OCI-LY3 (cell line): ENCODE measurements around the gene DELE1.
A peak's percentile ranks its signal among the peaks of the same experiment; 100 is the strongest.

Experiments used
- H2AFZ ChIP-seq: fragments of 200-600, 300-600 bp; shearing (Covaris generic); 2 replicates; pipeline ENCODE4 v1.6.0; 2014; ENCODE audit warnings: antibody characterized with exemption, low read depth, low read length
- H3K27ac ChIP-seq: fragments of 200-600, 300-600 bp; sonication (generic); 2 replicates; pipeline ENCODE4 v1.5.1; 2014; ENCODE audit warnings: mild to moderate bottlenecking, low read length, moderate library complexity, mixed read lengths
- H3K27me3 ChIP-seq: fragments of 200-600, 300-600 bp; sonication (generic); 2 replicates; pipeline ENCODE4 v1.6.1; 2014; ENCODE audit warnings: low read depth, low read length, mixed read lengths
- H3K36me3 ChIP-seq: fragments of 200-600, 300-600 bp; sonication (generic); replicated peaks from 2 replicates; pipeline ENCODE3; 2014; ENCODE audit warnings: low read depth, low read length, mixed read lengths
- H3K4me1 ChIP-seq: fragments of 300-600, 200-600 bp; sonication (generic); 2 replicates; pipeline ENCODE4 v1.6.1; 2014; ENCODE audit warnings: low read length, mixed read lengths
- H3K4me2 ChIP-seq: fragments of 200-600, 300-600 bp; sonication (generic); 2 replicates; pipeline ENCODE4 v1.6.1; 2014; ENCODE audit warnings: low read length, mixed read lengths
- H3K4me3 ChIP-seq: fragments of 300-600, 200-600 bp; sonication (generic); 2 replicates; pipeline ENCODE4 v1.5.1; 2014; ENCODE audit warnings: antibody characterized with exemption, mild to moderate bottlenecking, low read length, moderate library complexity
- H3K79me2 ChIP-seq: fragments of 300-600, 200-600 bp; shearing (Covaris generic); 2 replicates; pipeline ENCODE4 v1.6.1; 2014; ENCODE audit warnings: mild to moderate bottlenecking, low read length, mixed read lengths
- H3K9ac ChIP-seq: fragments of 300-600, 200-600 bp; shearing (Covaris generic); 2 replicates; pipeline ENCODE4 v1.6.0; 2014; ENCODE audit warnings: mild to moderate bottlenecking, low read length, moderate library complexity
- H3K9me3 ChIP-seq: fragments of 200-600, 300-600 bp; shearing (Covaris generic); 2 replicates; pipeline ENCODE4 v1.6.1; 2014; ENCODE audit warnings: low read length, mixed read lengths; ENCODE audit not compliant: insufficient read depth
- H4K20me1 ChIP-seq: fragments of 200-600, 300-600 bp; sonication (generic); 2 replicates; pipeline ENCODE4 v1.6.1; 2016; ENCODE audit warnings: low read length, mixed read lengths; ENCODE audit not compliant: insufficient read depth
- EZH2phosphoT487 ChIP-seq: fragments of 200-600 bp; shearing (Covaris generic); IDR thresholded peaks from 2 replicates; pipeline ENCODE4 v1.6.1; 2018; ENCODE audit warnings: antibody characterized with exemption, mixed run types, low read depth
- TF ChIP-seq, protein P1 (sequence below): fragments of 200-600, 300-600 bp; sonication (generic); IDR thresholded peaks from 2 replicates; pipeline ENCODE4 v1.5.1; 2014; ENCODE audit warnings: antibody characterized with exemption, low read length, low read depth

The DELE1 gene

DNA sequence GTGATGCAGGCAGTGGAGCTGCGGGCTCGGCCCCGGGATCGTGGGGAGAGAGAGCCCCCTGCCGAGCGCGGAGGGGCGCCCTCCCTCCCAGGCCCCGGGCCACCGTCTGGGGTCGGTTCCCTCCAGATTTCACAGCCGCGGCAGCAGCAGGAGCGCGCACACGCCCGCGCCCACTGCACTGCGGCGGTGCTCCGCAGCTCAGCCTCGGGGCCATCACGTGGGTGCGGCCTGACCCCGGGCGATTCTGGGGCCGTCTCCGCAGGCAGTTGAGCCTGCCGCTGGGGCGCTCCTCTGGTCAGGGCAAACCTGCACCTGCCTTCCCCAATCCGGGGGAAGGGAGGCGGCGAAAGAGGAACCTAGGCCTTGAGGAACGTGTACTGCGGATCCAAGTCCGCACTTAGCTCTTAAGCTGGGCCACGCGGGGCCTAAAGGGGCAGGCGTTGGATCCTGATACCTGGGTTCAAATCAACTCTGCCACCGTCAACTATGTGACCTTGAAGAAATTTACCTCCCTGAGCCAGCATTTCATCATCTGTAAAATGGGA lies 9.4 kb upstream of the DELE1 start:
- Histone ChIP-seq H3K36me3 (no peaks in the 10 kb centered on the region), H3K27ac (no peak overlapping the region), H3K4me3 (peak overlapping the region; percentile 76), H3K9me3 (no peaks in the 10 kb centered on the region), H3K4me2 (peak overlapping the region; percentile 98), H3K4me1 (peaks cover 42% of the 10 kb centered on the region), H2AFZ (peak overlapping the region; percentile 89), H4K20me1 (no peaks in the 10 kb centered on the region), H3K79me2 (no peaks in the 10 kb centered on the region), H3K9ac (peak overlapping the region; percentile 57), H3K27me3 (peaks cover 4% of the 10 kb centered on the region; the same call in 1 of the 2 replicates)
- TF ChIP-seq, protein P1, sequence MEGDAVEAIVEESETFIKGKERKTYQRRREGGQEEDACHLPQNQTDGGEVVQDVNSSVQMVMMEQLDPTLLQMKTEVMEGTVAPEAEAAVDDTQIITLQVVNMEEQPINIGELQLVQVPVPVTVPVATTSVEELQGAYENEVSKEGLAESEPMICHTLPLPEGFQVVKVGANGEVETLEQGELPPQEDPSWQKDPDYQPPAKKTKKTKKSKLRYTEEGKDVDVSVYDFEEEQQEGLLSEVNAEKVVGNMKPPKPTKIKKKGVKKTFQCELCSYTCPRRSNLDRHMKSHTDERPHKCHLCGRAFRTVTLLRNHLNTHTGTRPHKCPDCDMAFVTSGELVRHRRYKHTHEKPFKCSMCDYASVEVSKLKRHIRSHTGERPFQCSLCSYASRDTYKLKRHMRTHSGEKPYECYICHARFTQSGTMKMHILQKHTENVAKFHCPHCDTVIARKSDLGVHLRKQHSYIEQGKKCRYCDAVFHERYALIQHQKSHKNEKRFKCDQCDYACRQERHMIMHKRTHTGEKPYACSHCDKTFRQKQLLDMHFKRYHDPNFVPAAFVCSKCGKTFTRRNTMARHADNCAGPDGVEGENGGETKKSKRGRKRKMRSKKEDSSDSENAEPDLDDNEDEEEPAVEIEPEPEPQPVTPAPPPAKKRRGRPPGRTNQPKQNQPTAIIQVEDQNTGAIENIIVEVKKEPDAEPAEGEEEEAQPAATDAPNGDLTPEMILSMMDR: peak; percentile 43
- TF ChIP-seq EZH2phosphoT487: no peak

DNA sequence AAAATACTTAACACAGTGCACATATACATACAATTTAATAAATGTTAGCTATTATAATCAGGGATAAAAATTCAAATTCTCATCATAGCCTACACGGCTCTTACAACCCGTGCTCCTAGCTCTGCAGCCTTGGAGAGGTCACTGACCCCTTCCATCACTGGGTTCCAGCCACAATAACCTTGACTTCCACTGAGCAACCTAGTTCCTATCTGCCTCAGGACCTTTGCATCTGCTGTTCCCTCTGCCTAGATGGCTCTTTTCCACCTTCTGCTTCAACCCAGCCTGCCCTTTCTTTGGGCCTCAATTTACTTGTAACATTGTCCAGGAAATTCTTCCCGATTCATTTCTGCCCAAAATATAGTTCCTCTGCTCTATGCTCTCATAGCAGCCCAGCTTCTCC lies 8.9 kb upstream of the DELE1 start:
- Histone ChIP-seq H3K36me3 (no peaks in the 10 kb centered on the region), H3K27ac (no peak overlapping the region), H2AFZ (peak overlapping the region; percentile 89; the same call in 1 of the 2 replicates), H3K9ac (peak overlapping the region; percentile 57; the same call in 1 of the 2 replicates), H4K20me1 (no peaks in the 10 kb centered on the region), H3K4me1 (peaks cover 42% of the 10 kb centered on the region), H3K4me3 (peak overlapping the region; percentile 76), H3K27me3 (peaks cover 4% of the 10 kb centered on the region; the same call in 1 of the 2 replicates), H3K4me2 (peak overlapping the region; percentile 98), H3K79me2 (no peaks in the 10 kb centered on the region), H3K9me3 (no peaks in the 10 kb centered on the region)
- TF ChIP-seq EZH2phosphoT487: no peak
- TF ChIP-seq, protein P1: no peak

DNA sequence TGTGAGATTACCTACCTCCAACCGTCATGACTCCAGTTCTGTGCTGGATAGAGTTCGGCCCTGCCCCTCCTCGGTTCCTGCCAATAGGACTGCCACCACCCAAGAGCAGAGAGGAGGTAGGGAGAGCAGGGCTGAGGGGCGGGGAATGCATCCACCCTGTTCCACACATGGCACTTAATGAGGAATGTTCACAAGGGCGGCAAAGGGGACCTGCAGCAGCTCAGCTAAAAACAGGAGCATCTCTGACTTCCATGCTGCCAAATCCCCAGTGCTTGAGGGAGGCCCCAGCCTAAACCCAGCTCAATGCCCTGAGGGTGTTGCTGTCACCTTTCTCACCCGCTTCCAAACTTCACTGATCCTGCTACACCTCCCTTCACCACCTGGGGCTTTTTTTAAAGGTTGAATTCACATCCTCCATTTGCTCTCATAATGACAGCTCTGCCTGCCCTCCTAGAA lies 7.8 kb upstream of the DELE1 start:
- peaks cover 42% of the 10 kb centered on the region for H3K4me1 ChIP-seq
- H3K36me3 ChIP-seq: no peaks in the 10 kb centered on the region
- H4K20me1 ChIP-seq: no peaks in the 10 kb centered on the region
- H3K9me3 ChIP-seq: no peaks in the 10 kb centered on the region
- H3K4me2 ChIP-seq: peak overlapping the region; percentile 69
- H3K9ac ChIP-seq: peak overlapping the region; percentile 39; the same call in 1 of the 2 replicates
- H3K27me3 ChIP-seq: peaks cover 4% of the 10 kb centered on the region; the same call in 1 of the 2 replicates
- no peak overlapping the region for H2AFZ ChIP-seq
- peak overlapping the region; percentile 47 for H3K27ac ChIP-seq
- H3K4me3 ChIP-seq: 0 out of 2 replicates have a peak overlapping the region, but pooled peaks have one; percentile 46
- no peaks in the 10 kb centered on the region for H3K79me2 ChIP-seq
- TF ChIP-seq, protein P1: no peak

DNA sequence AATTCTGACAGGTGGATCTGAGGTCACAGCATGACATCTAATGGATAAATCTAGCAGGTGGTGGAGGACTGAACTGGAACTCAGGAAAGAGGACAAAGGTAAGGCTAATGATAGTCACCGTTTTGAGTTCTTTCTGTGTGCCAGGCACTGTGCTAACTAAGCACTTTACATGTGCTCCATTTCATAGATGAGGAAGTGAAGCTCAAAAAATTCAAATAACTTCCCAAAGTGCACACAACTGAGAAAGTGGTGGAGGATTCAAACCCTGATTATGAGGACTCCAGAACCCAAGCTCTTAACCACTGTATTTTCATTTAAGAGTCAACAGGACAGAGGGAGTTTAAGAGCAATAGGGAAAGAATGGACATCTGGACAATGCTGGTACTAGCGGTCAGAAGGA lies 7.1 kb upstream of the DELE1 start:
- H3K4me3 ChIP-seq: peak overlapping the region; percentile 46
- no peak for TF ChIP-seq EZH2phosphoT487
- TF ChIP-seq, protein P1: no peak
- peaks cover 4% of the 10 kb centered on the region; the same call in 1 of the 2 replicates for H3K27me3 ChIP-seq
- no peak overlapping the region for H2AFZ ChIP-seq
- peak overlapping the region; percentile 69 for H3K4me2 ChIP-seq
- H3K36me3 ChIP-seq: no peaks in the 10 kb centered on the region
- H3K79me2 ChIP-seq: no peaks in the 10 kb centered on the region
- H3K9ac ChIP-seq: peak overlapping the region; percentile 39; the same call in 1 of the 2 replicates
- no peaks in the 10 kb centered on the region for H3K9me3 ChIP-seq
- H3K27ac ChIP-seq: peak overlapping the region; percentile 47
- peaks cover 42% of the 10 kb centered on the region for H3K4me1 ChIP-seq
- no peaks in the 10 kb centered on the region for H4K20me1 ChIP-seq
